BE2C (cell line): ENCODE measurements around the gene CXADR.
"Not testable (repeated sequence)": the region's sequence is repeated elsewhere in the genome, so short reads cannot be mapped to it uniquely, and the experiment has no call there.

ENCODE experiments used
- DNase-seq: peaks from one replicate; pipeline ENCODE4 v3.0.0-alpha.2; 2020
- H3K27me3 ChIP-seq: fragments of 250-450 bp; sonication (Bioruptor Pico); 2 replicates; pipeline ENCODE4 v1.5.1; 2020; ENCODE audit warnings: mild to moderate bottlenecking
- H3K36me3 ChIP-seq: fragments of 250-450 bp; sonication (Bioruptor Pico); 2 replicates; pipeline ENCODE4 v1.5.1; 2020; ENCODE audit warnings: mild to moderate bottlenecking
- H3K4me1 ChIP-seq: fragments of 250-450 bp; sonication (Bioruptor Pico); 2 replicates; pipeline ENCODE4 v1.5.1; 2020
- H3K4me3 ChIP-seq: 2 replicates; pipeline ENCODE4 v1.5.1; 2011; ENCODE audit warnings: low read depth, low read length
- H3K9me3 ChIP-seq: fragments of 250-450 bp; sonication (Bioruptor Pico); 2 replicates; pipeline ENCODE4 v1.5.1; 2020
- TF ChIP-seq, protein P1 (sequence below): IDR thresholded peaks from 2 replicates; pipeline ENCODE4 v1.5.1; 2012; ENCODE audit warnings: mild to moderate bottlenecking, low read depth, low read length

The CXADR gene

DNA sequence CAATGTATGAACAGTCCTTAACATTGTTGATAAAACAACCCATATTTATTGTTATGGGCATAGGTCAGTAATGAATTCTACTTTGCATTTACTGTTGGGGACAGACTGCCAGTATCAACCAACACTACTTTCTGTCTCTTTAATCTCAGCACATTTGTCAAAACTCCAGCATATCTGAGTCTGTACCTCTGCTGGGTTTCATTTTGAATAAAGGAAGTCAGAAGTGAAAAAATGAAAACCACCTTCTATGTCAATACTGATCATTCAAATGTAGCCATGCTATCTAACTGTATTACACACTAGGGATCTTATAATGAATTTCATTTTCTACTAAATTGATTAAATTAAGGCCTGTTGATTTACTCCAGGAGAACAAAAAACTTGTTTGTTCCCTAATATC is 24.2 kb upstream of the CXADR start:
- Histone ChIP-seq H3K4me1 (no peaks in the 10 kb centered on the region), H3K27me3 (no peaks in the 10 kb centered on the region), H3K9me3 (no peaks in the 10 kb centered on the region; the same call in 1 of the 2 replicates), H3K4me3 (no peak overlapping the region), H3K36me3 (no peaks in the 10 kb centered on the region)
- DNase-seq, result no peak
- TF ChIP-seq, protein P1, sequence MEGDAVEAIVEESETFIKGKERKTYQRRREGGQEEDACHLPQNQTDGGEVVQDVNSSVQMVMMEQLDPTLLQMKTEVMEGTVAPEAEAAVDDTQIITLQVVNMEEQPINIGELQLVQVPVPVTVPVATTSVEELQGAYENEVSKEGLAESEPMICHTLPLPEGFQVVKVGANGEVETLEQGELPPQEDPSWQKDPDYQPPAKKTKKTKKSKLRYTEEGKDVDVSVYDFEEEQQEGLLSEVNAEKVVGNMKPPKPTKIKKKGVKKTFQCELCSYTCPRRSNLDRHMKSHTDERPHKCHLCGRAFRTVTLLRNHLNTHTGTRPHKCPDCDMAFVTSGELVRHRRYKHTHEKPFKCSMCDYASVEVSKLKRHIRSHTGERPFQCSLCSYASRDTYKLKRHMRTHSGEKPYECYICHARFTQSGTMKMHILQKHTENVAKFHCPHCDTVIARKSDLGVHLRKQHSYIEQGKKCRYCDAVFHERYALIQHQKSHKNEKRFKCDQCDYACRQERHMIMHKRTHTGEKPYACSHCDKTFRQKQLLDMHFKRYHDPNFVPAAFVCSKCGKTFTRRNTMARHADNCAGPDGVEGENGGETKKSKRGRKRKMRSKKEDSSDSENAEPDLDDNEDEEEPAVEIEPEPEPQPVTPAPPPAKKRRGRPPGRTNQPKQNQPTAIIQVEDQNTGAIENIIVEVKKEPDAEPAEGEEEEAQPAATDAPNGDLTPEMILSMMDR, result no peak

DNA sequence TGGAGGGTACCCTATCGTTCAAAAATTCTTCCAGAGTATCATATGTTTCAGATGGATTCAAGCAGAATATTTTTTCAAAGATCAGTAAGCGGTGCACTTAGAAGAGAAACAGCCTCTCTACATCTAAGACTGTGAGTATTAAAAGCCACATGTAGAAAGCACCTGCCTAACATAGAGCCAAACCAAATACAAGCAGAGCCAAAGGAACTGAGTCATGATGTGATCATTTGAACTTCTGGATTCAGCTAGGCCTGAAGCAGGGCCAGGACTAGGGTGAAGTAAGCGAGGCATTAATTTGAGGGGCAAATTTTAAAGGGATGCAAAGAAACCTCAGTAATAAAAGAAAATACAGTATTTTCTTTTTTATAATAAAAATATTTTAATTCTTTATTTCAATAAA is 23.3 kb upstream of the CXADR start:
- H3K4me1 ChIP-seq, H3K36me3 ChIP-seq, DNase-seq, H3K9me3 ChIP-seq, H3K4me3 ChIP-seq, H3K27me3 ChIP-seq: not testable (repeated sequence)

DNA sequence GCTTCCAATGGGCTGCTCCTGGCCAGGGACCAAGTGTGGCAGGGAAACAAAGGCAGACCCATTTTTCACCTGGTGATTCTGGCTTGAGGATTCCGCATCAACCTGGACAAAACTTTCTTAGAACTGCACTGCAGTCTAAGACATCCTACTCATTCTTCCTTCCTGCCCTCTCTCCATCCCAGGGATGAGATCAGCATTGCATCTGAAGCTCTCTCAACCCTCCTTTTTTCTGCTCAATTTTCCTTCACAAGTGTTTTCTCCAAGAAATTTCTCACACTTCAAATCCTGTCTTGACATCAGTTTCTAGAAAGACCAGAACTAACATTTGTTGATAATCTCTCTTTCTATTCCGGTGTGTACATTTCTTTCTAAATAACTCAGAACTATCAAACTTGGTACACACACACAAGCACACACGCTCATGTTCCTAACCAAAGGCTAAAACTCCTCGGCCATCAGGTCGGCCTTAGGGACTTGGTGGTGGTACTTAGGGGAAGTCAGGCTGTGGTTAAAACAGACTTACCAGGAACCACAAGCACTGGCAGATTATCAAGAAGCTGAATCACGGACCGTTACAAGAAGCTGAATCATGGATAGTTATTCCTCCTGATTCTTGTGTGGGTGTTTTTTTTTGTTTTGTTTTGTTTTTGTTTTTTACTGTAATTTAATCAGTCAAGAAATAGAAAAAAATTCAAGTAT is 21.0 kb upstream of the CXADR start:
- H3K9me3 ChIP-seq, result no peaks in the 10 kb centered on the region; the same call in 1 of the 2 replicates
- no peaks in the 10 kb centered on the region for H3K36me3 ChIP-seq
- no peaks in the 10 kb centered on the region for H3K27me3 ChIP-seq
- TF ChIP-seq, protein P1, result no peak
- H3K4me1 ChIP-seq, result no peaks in the 10 kb centered on the region
- H3K4me3 ChIP-seq, result no peak overlapping the region
- DNase-seq, result no peak

DNA sequence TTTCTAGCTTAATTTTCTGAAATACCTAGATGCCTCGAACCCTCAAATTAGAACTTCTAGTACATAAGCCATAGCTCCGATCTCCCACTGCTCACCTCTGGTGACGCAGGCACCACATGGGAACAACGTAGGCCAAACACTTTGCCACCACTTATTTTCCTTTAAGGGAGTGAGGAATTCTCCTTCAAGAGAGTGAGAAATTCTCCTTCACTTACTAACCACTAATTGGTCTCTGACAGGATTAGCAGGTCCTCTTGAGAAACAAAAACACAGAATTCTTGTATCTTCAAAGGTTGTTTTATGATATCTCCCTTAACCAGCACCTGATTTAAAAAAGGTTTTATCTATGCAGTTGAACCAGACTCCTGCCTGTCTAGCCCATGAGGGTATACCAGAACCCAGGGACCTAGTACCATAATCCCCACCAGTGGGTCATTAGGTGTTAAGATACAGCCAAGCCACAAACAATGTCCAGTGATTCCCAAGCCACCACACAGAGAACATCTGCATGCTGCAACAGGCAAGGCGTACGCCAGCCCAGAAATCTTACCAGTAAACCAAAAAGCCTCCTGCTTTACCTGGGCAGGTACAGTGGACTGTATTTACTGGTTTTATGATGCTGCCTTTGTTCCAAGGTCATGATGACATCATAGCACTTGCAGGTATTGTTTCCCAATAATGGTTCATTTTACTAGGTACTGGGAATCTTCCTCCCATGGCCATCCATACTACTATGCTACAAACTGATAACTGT is 20.3 kb upstream of the CXADR start:
- Histone ChIP-seq H3K9me3 (no peaks in the 10 kb centered on the region; the same call in 1 of the 2 replicates), H3K4me3 (no peak overlapping the region), H3K36me3 (no peaks in the 10 kb centered on the region), H3K4me1 (no peaks in the 10 kb centered on the region), H3K27me3 (no peaks in the 10 kb centered on the region)
- TF ChIP-seq, protein P1, result no peak
- DNase-seq, result no peak

DNA sequence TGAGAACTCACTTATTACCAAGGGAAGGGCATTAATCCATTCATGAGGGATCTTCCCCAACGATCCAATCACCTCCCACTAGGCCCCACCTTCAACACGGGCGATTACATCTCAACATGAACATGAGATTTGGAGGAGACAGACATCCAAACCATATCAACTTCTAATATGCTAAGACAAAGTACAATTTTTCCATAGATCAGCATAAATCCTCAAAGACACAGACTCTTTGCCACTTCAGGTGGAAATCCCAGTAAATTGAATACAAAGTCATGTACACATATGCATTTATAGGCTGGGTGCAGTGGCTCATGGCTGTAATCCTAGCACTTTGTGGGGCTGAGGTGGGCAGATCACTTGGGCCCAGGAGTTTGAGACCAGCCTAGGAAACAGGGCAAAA is 18.8 kb upstream of the CXADR start:
- no peaks in the 10 kb centered on the region for H3K4me1 ChIP-seq
- no peak overlapping the region for H3K4me3 ChIP-seq
- TF ChIP-seq, protein P1, result no peak
- H3K9me3 ChIP-seq, result no peaks in the 10 kb centered on the region; the same call in 1 of the 2 replicates
- no peaks in the 10 kb centered on the region for H3K36me3 ChIP-seq
- H3K27me3 ChIP-seq, result no peaks in the 10 kb centered on the region
- no peak for DNase-seq

DNA sequence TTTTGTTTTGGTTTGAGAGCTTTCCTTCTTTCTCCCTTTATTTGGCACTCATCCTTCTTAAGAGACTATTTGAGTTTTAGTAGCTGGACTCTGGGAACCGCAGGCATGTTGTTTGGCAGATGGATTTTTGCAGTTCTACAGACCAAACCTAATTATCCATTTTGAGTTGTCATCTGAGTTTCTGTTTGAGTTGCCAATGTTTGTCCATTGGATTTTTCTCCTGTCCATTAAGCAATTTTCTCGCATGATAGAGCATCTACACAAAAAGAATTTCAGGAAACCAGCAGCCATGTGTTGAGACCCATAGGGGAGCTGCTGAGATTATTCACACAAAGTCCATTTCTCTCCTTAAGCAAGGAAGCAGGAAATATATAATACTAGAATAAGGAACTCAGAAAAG is 17.2 kb upstream of the CXADR start:
- Histone ChIP-seq H3K4me1 (no peaks in the 10 kb centered on the region), H3K9me3 (no peaks in the 10 kb centered on the region), H3K27me3 (no peaks in the 10 kb centered on the region), H3K4me3 (no peak overlapping the region), H3K36me3 (no peaks in the 10 kb centered on the region)
- DNase-seq, result no peak
- TF ChIP-seq, protein P1, result no peak
